IMR-90 (cell line): ENCODE results near the gene ATP6V1A. TPM values are rescaled to one million over a fixed set of nuclear protein-coding genes. Genes with fewer than 3 reads are reported as not detected.
A peak's percentile ranks its signal among the peaks of the same experiment; 100 is the strongest.

Source experiments
- MAZ ChIP-seq: IDR thresholded peaks from 2 replicates; pipeline ENCODE4 v1.6.1; 2012; ENCODE audit warnings: low read depth, mild to moderate bottlenecking, low read length, improper control_type of control experiment, moderate library complexity, borderline replicate concordance
- MXI1 ChIP-seq: IDR thresholded peaks from 2 replicates; pipeline ENCODE4 v1.6.1; 2012; ENCODE audit warnings: low read depth, mild to moderate bottlenecking, low read length, moderate library complexity, borderline replicate concordance
- RCOR1 ChIP-seq: IDR thresholded peaks from 2 replicates; pipeline ENCODE4 v1.6.1; 2012; ENCODE audit warnings: mild to moderate bottlenecking, low read length, improper control_type of control experiment; ENCODE audit not compliant: insufficient replicate concordance
- polyA plus RNA-seq, 3 experiments: library from polyadenylated mRNA; depleted of rRNA; stranded (reverse); fragments of >200 nt; gene quantifications; 2 replicates each; pipeline ENCODE4 v1.2.3, GENCODE V29; 2012; ENCODE audit warnings: low replicate concordance in 1 of 3
- total RNA-seq: library from RNA; depleted of rRNA; stranded (reverse); fragments of >200 nt; gene quantifications from 2 replicates; pipeline ENCODE4 v1.2.3, GENCODE V29; 2012

The ATP6V1A gene
- total and polyA plus RNA-seq, 2 of the 4 experiments (the other 2 are of a cell fraction) = 15.1 to 98.0 TPM

DNA sequence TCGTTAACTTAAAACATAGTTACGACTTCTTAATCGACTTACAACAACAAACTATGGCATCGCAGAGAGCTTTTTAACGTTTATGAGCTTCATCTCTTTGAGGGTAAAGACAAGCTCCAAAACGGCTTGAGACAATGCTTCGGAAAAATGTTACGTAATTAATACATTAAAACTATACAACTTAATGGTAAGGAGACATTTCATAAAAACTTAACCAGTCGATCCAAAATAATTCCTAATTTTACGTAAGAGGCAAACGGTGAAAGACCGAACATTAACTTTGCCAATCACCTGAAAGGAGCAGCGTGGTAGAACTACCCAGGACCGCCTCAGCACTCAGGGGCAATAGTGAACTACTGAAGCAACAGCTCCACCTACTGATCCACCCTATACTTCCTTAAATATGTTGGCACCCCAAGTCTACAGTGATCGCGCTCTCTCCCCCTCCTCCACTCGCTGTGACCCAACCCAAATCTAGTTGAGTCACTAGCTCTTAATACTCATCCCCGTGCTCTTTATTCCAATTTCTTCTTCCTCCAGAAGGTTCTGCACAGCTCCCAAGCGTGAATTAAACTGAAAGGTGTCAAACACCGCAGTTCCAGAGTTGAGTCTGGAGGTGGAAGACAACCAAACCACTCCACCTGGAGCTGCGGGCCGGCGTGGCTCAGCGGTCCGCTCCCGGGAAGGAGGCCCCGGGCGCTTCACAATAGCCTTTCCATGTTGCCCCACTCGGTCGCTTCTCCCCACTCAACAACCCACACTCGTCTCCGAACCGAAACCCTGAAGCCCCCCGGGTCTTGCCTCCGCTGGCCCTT is 1.7 kb upstream of the ATP6V1A start (continued):
- TF ChIP-seq MAZ (peak; percentile 50; the same call in 1 of the 2 replicates), MXI1 (peak; percentile 68; the same call in 1 of the 2 replicates), RCOR1 (no peak)
